Activated CD4-positive, alpha-beta T cell treated with anti-CD3 and anti-CD28 coated beads, Interleukin-2, amount 50 U/mL, for 24 hours (primary cell): ENCODE results near the gene CTRB1.
"Not testable (repeated sequence)": the region's sequence is repeated elsewhere in the genome, so short reads cannot be mapped to it uniquely, and the experiment has no call there.

Experiments
- DNase-seq, 2 donors: peaks; one replicate each; pipeline ENCODE4 v3.0.0-alpha.2; 2020; ENCODE audit warnings: low read depth in 1 of 2, low spot score in 1 of 2

Gene CTRB1

GRCh38 chr16:75239542-75240122, 20.8 kb downstream of the CTRB1 start:
- no peak for DNase-seq

GRCh38 chr16:75240633-75241032, 21.8 kb downstream of the CTRB1 start:
- not testable (repeated sequence) for DNase-seq

GRCh38 chr16:75241412-75241811, 22.6 kb downstream of the CTRB1 start:
- no peak for DNase-seq

- DNase-seq = no peak
These were observed 23.2 kb downstream of the CTRB1 start for GRCh38 chr16:75241955-75242354.

GRCh38 chr16:75242436-75243078, 23.8 kb downstream of the CTRB1 start:
- not testable (repeated sequence) for DNase-seq

GRCh38 chr16:75243667-75244224, 25.0 kb downstream of the CTRB1 start:
- DNase-seq = no peak

GRCh38 chr16:75244225-75244809, 25.5 kb downstream of the CTRB1 start:
- DNase-seq = no peak

- no peak for DNase-seq
These were observed 26.3 kb downstream of the CTRB1 start for GRCh38 chr16:75244844-75245758.

- no peak for DNase-seq
These were observed 27.9 kb downstream of the CTRB1 start for GRCh38 chr16:75246504-75247205.

GRCh38 chr16:75247249-75247648, 28.5 kb downstream of the CTRB1 start:
- DNase-seq = no peak

- DNase-seq = no peak
These were observed 29.4 kb downstream of the CTRB1 start for GRCh38 chr16:75248142-75248535.

- no peak for DNase-seq
These were observed 30.0 kb downstream of the CTRB1 start for GRCh38 chr16:75248536-75249380.

GRCh38 chr16:75249441-75249840, 30.7 kb downstream of the CTRB1 start:
- DNase-seq = no peak

- DNase-seq = no peak
These were observed 31.5 kb downstream of the CTRB1 start for GRCh38 chr16:75250089-75250808.

- DNase-seq = no peak
These were observed 32.1 kb downstream of the CTRB1 start for GRCh38 chr16:75250809-75251279.

GRCh38 chr16:75251280-75252048, 32.7 kb downstream of the CTRB1 start, which contains the start of gene BCAR1:
Gene BCAR1, minus strand, starts transcription at chr16:75251624. Its CDS starts 142 bp downstream, at chr16:75251482.
- no peak for DNase-seq

GRCh38 chr16:75252049-75252864, 33.5 kb downstream of the CTRB1 start:
- DNase-seq = no peak
